BE2C (cell line): Measurements from ENCODE around the gene LRRC61.

Source experiments
- DNase-seq: peaks from one replicate; pipeline ENCODE4 v3.0.0-alpha.2; 2020
- H3K27me3 ChIP-seq: fragments of 250-450 bp; sonication (Bioruptor Pico); 2 replicates; pipeline ENCODE4 v1.5.1; 2020; ENCODE audit warnings: mild to moderate bottlenecking
- H3K36me3 ChIP-seq: fragments of 250-450 bp; sonication (Bioruptor Pico); 2 replicates; pipeline ENCODE4 v1.5.1; 2020; ENCODE audit warnings: mild to moderate bottlenecking
- H3K4me1 ChIP-seq: fragments of 250-450 bp; sonication (Bioruptor Pico); 2 replicates; pipeline ENCODE4 v1.5.1; 2020
- H3K4me3 ChIP-seq: 2 replicates; pipeline ENCODE4 v1.5.1; 2011; ENCODE audit warnings: low read depth, low read length
- H3K9me3 ChIP-seq: fragments of 250-450 bp; sonication (Bioruptor Pico); 2 replicates; pipeline ENCODE4 v1.5.1; 2020
- CTCF ChIP-seq: IDR thresholded peaks from 2 replicates; pipeline ENCODE4 v1.5.1; 2012; ENCODE audit warnings: mild to moderate bottlenecking, low read depth, low read length

The LRRC61 gene

DNA sequence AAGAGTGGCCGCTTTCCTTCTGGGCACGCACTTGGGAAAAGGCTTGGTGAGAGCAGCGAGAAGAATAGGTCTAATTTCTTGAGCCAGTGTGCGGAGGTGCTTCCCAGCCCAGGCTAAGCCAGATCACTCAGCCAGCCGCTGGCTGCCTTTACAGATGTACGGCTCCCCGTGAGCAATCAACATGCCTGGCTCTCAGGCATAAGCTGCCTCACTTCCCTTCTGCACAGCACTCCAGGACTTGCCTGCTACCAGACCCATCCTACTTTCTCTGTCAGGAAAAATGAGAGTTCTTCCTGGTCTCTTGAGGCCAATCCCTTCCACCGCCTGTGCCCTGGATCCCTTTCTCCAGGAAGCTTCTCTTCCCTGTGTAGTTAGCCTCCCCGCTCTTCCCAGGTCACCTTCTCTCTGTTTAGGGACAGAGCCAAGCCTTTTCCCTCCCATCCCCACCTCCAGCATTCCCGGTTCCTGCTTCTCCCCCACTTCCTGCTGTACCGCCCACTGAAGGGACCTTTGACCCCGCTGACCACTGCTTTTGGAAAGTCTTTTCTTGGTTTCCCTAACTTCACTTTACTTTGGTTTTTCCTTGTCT, 1.3 kb downstream of the LRRC61 start:
- Histone ChIP-seq H3K4me3 (peak overlapping the region; percentile 90), H3K4me1 (no peaks in the 10 kb centered on the region), H3K36me3 (peaks cover 38% of the 10 kb centered on the region), H3K9me3 (no peaks in the 10 kb centered on the region), H3K27me3 (no peaks in the 10 kb centered on the region)
- DNase-seq: no peak
- TF ChIP-seq CTCF: no peak

DNA sequence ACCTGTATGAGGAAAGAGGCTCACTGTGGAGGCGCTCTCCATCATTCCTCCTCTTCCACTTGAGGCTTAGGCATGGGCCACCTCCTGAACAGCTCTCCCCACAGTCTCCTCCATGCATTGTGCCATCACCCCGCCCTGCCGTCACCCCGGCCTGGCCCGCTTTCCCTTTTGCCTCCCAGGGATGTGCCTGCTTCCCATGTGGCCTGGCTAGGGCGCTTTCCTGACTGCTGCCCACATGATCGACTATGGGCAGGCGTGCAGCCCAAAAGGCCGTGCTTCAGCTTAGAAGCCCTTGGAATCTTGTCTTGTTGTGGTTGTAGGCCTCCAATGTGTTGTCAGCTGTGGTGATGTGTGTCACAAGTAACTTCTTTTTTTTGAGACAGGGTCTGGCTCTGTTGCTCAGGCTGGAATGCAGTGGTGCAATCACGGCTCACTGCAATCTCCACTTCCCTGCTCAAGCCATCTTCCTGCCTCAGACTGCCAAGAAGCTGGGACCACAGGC, 2.0 kb downstream of the LRRC61 start:
- no peaks in the 10 kb centered on the region for H3K9me3 ChIP-seq
- peaks cover 45% of the 10 kb centered on the region for H3K36me3 ChIP-seq
- no peak overlapping the region for H3K4me3 ChIP-seq
- no peak for TF ChIP-seq CTCF
- H3K4me1 ChIP-seq: no peaks in the 10 kb centered on the region
- no peak for DNase-seq
- no peaks in the 10 kb centered on the region for H3K27me3 ChIP-seq

DNA sequence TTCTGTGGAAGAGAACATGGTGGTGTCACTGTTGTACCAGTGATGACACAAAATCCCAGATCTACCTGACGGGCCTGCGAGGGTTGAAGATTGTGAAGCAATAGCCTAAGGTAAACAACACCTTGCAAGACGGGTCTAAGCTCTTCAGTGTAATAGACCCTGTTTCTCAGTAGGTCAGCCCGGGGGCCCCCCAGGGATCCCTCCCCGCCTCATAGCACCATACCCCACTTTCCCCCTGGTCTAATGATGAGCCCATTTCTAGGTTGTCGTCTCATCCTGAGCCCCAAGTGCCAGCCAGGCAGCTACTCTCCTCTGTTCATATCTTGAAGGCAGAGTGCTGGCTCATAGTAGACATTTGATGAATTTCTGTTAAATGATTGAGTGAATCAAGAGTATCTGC, 2.7 kb downstream of the LRRC61 start:
- Histone ChIP-seq H3K9me3 (no peaks in the 10 kb centered on the region), H3K36me3 (peaks cover 51% of the 10 kb centered on the region)
- DNase-seq: no peak

DNA sequence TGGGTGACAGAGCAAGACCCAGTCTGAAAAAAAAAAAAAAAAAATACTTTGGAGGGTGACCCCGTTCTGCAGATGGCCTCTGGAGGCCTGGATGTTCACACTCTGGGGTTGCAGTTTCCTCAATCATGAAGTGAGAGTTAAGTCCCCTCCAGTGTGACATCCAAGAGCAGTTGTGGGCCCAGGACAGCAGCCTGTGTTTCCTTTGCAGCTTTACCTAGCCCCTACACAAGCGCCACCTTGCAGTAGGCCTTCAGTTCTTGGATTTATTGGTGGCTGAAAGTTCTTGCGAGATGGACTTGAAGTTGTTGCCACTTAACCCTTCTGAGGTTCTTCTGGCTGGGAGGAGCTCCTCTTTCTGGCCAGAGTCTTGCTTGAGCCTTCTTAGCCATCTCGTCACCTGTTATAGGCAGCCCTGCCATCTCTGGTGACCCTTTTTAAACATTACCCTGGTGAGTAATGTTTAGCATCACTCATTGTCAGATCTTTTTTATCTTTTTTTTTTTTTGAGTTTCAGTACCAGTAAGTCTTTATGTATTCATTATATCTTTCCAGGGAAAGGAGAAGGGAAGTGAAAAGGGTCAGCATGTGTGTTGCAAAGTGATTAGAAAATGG, 3.6 kb downstream of the LRRC61 start:
- Histone ChIP-seq H3K36me3 (peaks cover 54% of the 10 kb centered on the region), H3K27me3 (no peaks in the 10 kb centered on the region), H3K4me3 (no peak overlapping the region), H3K4me1 (no peaks in the 10 kb centered on the region), H3K9me3 (no peaks in the 10 kb centered on the region)
- TF ChIP-seq CTCF: no peak
- no peak for DNase-seq

More for the DNA sequence above, 2.7 kb downstream of the LRRC61 start:
- H3K4me1 ChIP-seq: no peaks in the 10 kb centered on the region
- no peaks in the 10 kb centered on the region for H3K27me3 ChIP-seq
- no peak overlapping the region for H3K4me3 ChIP-seq
- TF ChIP-seq CTCF: no peak

DNA sequence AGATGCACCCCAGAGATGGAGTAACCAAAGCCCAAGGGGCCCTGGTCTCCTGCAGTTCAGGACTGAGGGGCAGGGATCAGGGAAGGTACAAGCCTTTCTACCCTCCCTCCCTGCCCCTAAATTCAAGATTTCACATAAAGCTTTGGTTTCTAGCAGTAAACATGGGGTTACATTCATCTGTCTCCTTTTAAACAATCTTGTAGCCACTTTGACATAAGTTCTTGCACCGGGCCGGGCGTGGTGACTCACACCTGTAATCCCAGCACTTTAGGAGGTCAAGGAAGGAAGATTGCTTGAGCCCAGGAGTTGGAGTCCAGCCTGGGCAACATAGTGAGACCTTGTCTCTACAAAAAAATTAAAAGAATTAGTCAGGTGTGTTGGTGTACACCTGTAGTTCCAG, 4.2 kb downstream of the LRRC61 start:
- peaks cover 54% of the 10 kb centered on the region for H3K36me3 ChIP-seq
- H3K9me3 ChIP-seq: no peaks in the 10 kb centered on the region
- H3K27me3 ChIP-seq: no peaks in the 10 kb centered on the region
- no peaks in the 10 kb centered on the region for H3K4me1 ChIP-seq
- H3K4me3 ChIP-seq: no peak overlapping the region
- DNase-seq: no peak
- no peak for TF ChIP-seq CTCF
